Stimulated activated memory B cell treated with anti-CD40 and anti-IgM and Interleukin-4, amounts not matched to agents 10 μg/mL and 1 μg/mL and 100 μg/mL, for 72 hours (primary cell): ENCODE measurements around the gene WASL.
"Not testable (repeated sequence)": the region's sequence is repeated elsewhere in the genome, so short reads cannot be mapped to it uniquely, and the experiment has no call there.

Source experiments
- ATAC-seq: fragments of 150-1000 bp; cut with Tn5 transposase; 2 replicates; pipeline ENCODE4 v1.10.0; 2021
- H3K27ac Mint-ChIP-seq: one replicate; pipeline ENCODE4 v1.8.0; 2022; ENCODE audit warnings: mild to moderate bottlenecking, mixed read lengths
- H3K27me3 Mint-ChIP-seq: one replicate; pipeline ENCODE4 v1.8.0; 2022; ENCODE audit warnings: mixed read lengths
- H3K36me3 Mint-ChIP-seq: one replicate; pipeline ENCODE4 v1.8.0; 2022; ENCODE audit warnings: mixed read lengths
- H3K4me1 Mint-ChIP-seq: one replicate; pipeline ENCODE4 v1.8.0; 2022; ENCODE audit warnings: mixed read lengths
- H3K4me3 Mint-ChIP-seq: one replicate; pipeline ENCODE4 v1.8.0; 2022; ENCODE audit warnings: mild to moderate bottlenecking, moderate library complexity, mixed read lengths
- H3K9me3 Mint-ChIP-seq: one replicate; pipeline ENCODE4 v1.8.0; 2022; ENCODE audit warnings: mixed read lengths

Gene WASL

DNA sequence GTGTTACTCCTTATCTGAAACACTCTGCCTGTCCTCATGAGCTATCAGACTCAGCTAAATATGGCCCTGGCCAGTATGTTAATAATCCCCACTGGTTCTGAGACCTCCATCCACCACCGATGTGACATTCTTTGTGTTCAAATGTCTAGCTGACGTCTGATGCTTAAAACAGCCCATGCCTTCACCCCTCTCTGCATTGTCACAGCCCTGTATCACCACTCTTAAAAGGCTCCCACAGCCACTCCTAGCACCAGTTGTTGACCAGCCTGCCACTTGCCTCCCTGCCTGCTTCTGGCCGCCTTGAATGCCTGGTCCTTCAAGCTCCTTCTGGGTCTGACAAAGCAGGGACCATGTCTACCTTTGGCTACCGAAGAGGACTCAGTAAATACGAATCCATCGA is 93.2 kb downstream of the WASL start, which contains the start of gene LMOD2:
LMOD2 (plus strand) TSS at position 253 of the 400 bp plus-strand sequence; CDS start at position 351, 98 bp downstream.
- ATAC-seq = no peak
- H3K4me1 Mint-ChIP-seq = no peaks in the 10 kb centered on the region
- H3K27ac Mint-ChIP-seq = no peak within 1 kb of the TSS
- H3K9me3 Mint-ChIP-seq = no peaks in the 10 kb centered on the region
- no peaks in the 10 kb centered on the region for H3K36me3 Mint-ChIP-seq
- peaks cover 18% of the 10 kb centered on the region for H3K27me3 Mint-ChIP-seq
- no peak within 1 kb of the TSS for H3K4me3 Mint-ChIP-seq

DNA sequence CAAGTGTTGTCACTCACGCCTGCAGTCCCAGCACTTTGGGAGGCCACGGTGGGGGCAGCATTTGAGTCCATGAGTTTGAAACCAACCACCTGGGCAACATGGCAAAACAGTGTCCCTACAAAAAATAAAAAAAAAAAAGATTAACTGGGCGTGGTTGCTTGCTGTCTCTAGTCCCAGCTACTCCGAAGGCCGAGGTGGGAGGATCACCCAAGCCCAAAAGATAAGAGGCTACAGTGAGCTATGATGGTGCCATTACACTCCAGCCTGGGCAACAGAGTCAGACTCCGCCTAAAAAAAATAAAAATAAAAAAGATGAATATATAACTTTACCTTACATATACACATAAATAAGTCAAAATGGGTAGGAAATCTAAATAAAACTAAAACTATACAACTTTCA is 95.6 kb downstream of the WASL start:
- no peaks in the 10 kb centered on the region for H3K9me3 Mint-ChIP-seq
- H3K4me3 Mint-ChIP-seq = no peak overlapping the region
- H3K27me3 Mint-ChIP-seq = no peaks in the 10 kb centered on the region
- no peak overlapping the region for H3K27ac Mint-ChIP-seq
- no peak for ATAC-seq
- no peaks in the 10 kb centered on the region for H3K4me1 Mint-ChIP-seq
- H3K36me3 Mint-ChIP-seq = no peaks in the 10 kb centered on the region

DNA sequence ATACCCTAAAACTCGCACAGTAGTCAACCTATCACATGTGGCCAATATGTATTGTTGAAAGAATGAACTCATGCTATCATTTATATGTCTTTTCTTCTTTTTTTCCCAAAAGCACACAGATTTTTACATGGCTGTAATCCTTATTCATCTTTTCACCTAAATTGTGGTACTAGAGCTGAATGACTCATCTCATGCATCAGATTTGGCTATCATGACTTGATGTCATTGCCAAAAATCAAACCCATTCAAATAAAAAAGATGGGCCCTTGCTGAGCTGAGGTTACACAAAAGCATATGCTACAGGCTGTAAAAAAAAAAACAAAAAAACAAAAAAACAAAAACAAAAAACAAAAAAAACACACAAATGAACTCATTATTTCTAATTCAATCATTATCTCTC is 96.4 kb downstream of the WASL start:
- Mint-ChIP-seq H3K36me3 (no peaks in the 10 kb centered on the region), H3K27me3 (no peaks in the 10 kb centered on the region), H3K9me3 (no peaks in the 10 kb centered on the region), H3K27ac (no peak overlapping the region), H3K4me3 (no peak overlapping the region), H3K4me1 (no peaks in the 10 kb centered on the region)
- no peak for ATAC-seq

DNA sequence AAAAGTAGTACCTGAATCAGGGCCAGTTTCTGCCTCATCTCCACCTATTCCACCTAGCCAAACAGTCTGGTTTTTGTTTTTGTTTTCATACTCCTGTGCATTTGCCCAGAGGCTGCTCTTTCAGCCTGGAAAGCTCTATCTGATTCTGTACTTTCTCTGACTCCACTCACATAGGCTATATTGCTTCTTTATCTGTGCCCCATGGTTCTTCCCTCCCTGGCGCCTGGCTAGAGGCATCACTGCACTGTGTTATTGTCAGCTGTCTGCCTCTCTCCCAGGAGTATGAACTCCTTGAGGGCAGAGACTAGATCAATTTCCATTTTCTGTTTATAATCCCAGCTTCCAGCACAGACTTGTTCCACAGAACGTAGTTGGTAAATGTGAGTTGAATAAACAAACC is 98.2 kb downstream of the WASL start:
- Mint-ChIP-seq H3K9me3 (no peaks in the 10 kb centered on the region), H3K27ac (no peak overlapping the region), H3K4me3 (no peak overlapping the region), H3K36me3 (no peaks in the 10 kb centered on the region), H3K27me3 (no peaks in the 10 kb centered on the region), H3K4me1 (no peaks in the 10 kb centered on the region)
- ATAC-seq = no peak

DNA sequence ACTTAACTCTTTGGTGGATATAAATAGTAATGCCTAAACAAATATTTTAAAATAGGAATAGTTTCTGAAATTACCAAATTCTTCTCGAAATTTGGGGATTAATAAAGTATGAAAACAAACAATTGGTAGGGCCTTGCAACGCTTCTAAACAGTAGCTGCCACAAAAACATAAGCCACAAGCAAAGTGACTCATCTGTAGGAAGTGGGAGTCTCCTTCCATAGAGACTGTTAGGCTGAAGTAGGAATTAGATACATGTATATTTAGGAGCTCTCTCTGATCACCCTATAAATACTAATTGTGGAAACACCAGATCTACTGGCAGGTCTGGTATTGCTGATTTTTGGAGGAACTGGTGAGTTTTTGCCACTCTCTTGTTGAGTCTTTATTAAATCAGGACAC is 98.8 kb downstream of the WASL start:
- H3K27ac Mint-ChIP-seq = no peak overlapping the region
- H3K9me3 Mint-ChIP-seq = no peaks in the 10 kb centered on the region
- ATAC-seq = no peak
- H3K4me1 Mint-ChIP-seq = no peaks in the 10 kb centered on the region
- no peaks in the 10 kb centered on the region for H3K36me3 Mint-ChIP-seq
- H3K4me3 Mint-ChIP-seq = no peak overlapping the region
- no peaks in the 10 kb centered on the region for H3K27me3 Mint-ChIP-seq

DNA sequence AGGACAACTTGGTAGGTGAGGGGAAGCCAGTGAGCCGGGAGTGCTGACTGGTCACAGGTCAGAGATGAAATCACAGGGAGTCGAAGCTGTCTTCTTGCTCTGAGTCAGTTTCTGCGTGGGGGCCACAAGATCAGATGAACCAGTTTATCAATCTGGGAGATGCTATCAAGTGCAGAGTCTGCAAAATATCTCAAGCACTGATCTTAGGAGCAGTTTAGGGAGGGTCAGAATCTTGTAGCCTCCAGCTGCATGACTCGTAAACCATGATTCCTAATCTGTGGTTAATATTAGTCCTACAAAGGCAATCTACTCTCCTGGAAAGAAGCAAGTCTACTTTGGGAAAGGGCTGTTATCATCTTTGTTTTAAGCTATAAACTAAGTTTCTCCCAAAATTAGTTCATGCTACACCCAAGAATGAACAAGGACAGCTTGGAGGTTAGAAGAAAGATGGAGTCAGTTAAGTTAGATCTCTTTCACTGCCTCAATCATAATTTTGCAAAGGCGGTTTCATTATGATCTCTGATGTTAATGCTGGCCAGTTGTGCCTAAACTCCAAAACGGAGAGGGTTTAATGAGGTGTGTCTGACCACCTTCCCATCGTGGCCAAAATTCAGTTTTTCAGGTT is 101.6 kb downstream of the WASL start:
- Mint-ChIP-seq H3K9me3 (no peaks in the 10 kb centered on the region), H3K4me1 (no peaks in the 10 kb centered on the region), H3K4me3 (no peak overlapping the region), H3K27ac (no peak overlapping the region), H3K36me3 (no peaks in the 10 kb centered on the region), H3K27me3 (no peaks in the 10 kb centered on the region)
- no peak for ATAC-seq

DNA sequence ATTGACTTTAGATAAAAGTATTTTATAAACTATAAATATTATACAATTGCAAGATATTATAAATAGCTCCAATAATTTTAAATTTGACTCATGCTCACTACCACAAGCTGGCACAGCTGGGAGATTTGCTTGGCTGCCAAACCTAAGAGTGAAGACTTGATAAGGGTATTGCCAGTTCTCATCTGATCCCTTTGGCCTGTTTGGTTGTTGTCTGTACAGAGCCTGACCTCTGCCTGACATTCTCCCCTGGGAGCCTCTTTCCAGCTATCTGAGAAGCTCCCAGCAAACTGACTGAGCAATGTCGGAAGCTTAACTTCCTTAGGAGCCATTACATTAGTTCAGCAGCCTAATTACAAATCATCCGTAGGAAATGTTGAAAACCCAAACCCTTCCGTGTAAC is 103.3 kb downstream of the WASL start:
- no peak overlapping the region for H3K27ac Mint-ChIP-seq
- no peak overlapping the region for H3K4me3 Mint-ChIP-seq
- H3K36me3 Mint-ChIP-seq = no peaks in the 10 kb centered on the region
- no peaks in the 10 kb centered on the region for H3K9me3 Mint-ChIP-seq
- ATAC-seq = no peak
- H3K27me3 Mint-ChIP-seq = peaks cover 8% of the 10 kb centered on the region
- no peaks in the 10 kb centered on the region for H3K4me1 Mint-ChIP-seq

DNA sequence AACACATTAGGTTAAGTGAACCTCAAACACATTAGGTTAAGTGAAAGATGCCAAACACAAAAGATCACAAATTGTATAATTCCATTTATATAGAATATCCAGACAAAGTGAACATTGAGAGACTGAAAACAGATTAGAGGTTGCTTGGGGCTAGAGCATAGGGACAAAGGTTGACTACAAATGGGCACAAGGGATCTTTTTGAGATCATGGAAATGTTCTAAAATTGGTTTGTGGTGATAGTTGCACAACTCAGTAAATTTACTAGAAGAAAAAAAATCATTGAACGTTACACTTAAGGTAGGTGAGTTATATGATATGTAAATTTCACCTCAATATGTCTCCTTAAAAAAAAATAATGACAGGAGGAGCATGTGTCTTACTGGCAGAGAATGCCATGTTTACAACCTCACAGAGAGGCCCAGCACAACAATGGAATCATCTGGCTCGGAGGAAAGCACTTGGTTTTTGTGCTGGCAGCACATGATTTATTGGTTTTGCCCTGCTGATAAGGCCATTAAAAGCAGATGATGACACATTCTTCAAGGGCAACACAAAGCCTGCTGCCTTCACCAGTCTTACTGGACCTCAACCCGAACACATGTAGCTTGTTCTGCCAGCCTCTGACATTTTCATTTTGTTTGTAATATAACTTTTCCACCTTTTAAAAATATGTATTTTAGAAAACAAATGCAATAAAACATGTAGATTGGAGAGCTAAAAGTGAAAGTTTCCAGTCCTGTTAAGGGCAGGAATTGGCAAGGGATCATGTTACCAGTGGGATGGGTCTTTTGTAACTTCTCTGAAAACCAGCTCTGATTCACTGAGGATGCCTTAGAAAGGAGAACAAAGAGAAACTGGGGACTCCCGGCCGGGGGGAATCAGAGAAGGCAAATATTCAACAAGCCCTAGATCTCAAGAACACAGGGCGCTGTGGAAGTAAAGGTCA is 105.0 kb downstream of the WASL start:
- Mint-ChIP-seq H3K27ac (no peak overlapping the region), H3K27me3 (peaks cover 17% of the 10 kb centered on the region), H3K9me3 (peaks cover 2% of the 10 kb centered on the region), H3K36me3 (no peaks in the 10 kb centered on the region), H3K4me1 (no peaks in the 10 kb centered on the region), H3K4me3 (no peak overlapping the region)
- no peak for ATAC-seq

DNA sequence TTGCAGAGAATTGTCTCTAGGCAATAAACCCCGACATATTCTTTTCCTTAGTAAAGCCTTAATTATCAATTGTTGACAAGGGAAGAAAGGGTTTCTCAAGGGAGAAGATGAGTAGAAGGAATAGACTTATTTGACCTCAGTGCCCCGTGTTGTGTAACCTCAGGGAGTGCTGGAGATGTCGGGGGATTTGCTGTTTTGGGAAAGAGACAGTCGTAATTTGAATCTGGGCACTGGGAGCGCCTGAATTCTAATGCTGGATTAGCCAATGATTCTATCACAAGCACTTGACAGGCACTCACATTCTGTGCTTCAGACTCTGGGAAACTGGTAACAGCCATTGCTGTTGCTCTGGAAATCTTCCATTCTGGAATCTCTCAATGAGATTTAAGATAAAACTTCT is 106.9 kb downstream of the WASL start:
- H3K27me3 Mint-ChIP-seq = peaks cover 35% of the 10 kb centered on the region
- no peaks in the 10 kb centered on the region for H3K36me3 Mint-ChIP-seq
- H3K4me3 Mint-ChIP-seq = no peak overlapping the region
- no peak for ATAC-seq
- no peak overlapping the region for H3K27ac Mint-ChIP-seq
- H3K9me3 Mint-ChIP-seq = peaks cover 2% of the 10 kb centered on the region
- no peaks in the 10 kb centered on the region for H3K4me1 Mint-ChIP-seq

DNA sequence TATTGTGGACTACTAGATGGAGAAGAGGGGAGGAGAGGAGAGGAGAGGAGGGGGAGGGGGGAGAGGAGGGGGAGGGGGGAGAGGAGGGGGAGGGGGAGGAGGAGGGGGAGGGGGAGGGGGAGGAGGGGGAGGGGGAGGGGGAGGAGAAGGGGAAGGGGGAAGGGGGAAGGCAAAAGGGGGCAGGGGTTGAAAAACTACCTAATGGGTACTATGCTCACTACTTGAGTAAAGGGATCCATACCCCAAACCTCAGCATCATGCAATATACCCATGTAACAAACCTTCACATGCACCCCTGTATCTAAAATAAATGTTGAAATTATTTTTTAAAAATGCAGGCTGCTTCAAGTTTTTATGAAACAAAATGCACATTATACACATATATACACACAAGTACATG is 108.2 kb downstream of the WASL start:
- Mint-ChIP-seq H3K27me3 (peaks cover 35% of the 10 kb centered on the region), H3K4me3 (no peak overlapping the region), H3K9me3 (peaks cover 2% of the 10 kb centered on the region), H3K4me1 (no peaks in the 10 kb centered on the region), H3K27ac (no peak overlapping the region), H3K36me3 (no peaks in the 10 kb centered on the region)
- no peak for ATAC-seq

DNA sequence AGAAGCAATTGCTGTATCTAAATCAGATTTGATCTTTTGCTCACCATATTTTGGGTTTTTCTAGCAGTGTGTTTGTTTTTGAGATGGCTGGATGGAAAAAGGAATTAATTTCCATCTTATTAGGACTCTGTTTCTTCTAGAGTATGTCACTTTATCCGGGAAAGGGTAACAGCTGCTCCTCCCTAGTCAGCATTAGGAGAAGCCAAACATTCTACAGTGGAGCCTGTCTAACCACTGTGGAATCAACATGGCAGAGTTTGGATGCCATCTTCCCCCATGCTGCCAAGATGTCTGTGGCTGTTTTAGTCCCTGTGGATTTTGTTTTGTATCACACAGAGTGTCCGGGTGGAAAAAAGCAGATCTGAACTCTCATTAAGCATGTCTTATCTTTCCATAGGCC is 109.2 kb downstream of the WASL start:
- no peaks in the 10 kb centered on the region for H3K36me3 Mint-ChIP-seq

DNA sequence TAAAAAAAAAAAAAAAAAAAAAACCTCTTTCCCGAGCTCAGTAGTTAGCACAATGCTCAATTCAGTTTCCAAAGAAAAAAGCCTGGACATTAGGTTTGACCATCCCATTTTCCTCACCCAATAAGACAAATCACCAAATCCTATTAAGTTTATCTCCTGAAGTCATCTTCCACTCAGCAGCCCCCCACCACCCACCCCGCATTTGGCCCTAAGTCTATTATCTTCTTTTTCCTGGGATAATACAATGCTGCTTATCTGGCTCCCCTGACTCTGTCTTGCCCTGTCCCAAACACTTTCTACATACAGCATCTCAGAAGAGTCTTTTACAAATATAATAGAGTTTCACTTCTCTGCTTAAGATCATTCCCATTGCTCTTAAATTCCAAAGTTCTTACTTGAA is 110.9 kb downstream of the WASL start:
- H3K36me3 Mint-ChIP-seq = no peaks in the 10 kb centered on the region
- H3K9me3 Mint-ChIP-seq = peaks cover 2% of the 10 kb centered on the region
- H3K4me3 Mint-ChIP-seq = no peak overlapping the region
- peaks cover 35% of the 10 kb centered on the region for H3K27me3 Mint-ChIP-seq
- no peaks in the 10 kb centered on the region for H3K4me1 Mint-ChIP-seq
- no peak overlapping the region for H3K27ac Mint-ChIP-seq
- peak; percentile 14 for ATAC-seq

More for the DNA sequence above, 109.2 kb downstream of the WASL start:
- ATAC-seq = no peak
- H3K27me3 Mint-ChIP-seq = peaks cover 35% of the 10 kb centered on the region
- peaks cover 2% of the 10 kb centered on the region for H3K9me3 Mint-ChIP-seq
- H3K27ac Mint-ChIP-seq = no peak overlapping the region
- no peaks in the 10 kb centered on the region for H3K4me1 Mint-ChIP-seq
- no peak overlapping the region for H3K4me3 Mint-ChIP-seq

DNA sequence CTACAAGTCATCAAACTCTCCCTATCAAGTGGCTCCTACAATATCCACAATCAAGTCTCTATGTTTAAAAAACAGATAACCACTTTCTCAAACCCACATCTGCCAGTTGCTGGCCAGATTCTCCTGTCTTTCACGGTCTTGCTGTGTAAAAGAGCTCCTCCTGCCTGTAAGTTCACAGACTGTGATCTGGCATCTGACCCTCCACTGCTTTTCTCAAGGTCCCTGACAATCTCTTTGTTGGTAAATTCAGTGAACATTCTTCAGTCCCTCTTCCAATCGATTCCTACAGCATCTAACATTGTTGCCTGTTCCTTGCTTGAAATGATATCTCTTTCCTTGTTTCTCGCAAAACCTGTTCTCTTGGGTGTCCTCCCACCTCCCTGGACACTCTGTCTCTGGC is 111.6 kb downstream of the WASL start:
- Mint-ChIP-seq H3K27ac (no peak overlapping the region), H3K4me3 (no peak overlapping the region), H3K36me3 (no peaks in the 10 kb centered on the region), H3K9me3 (peaks cover 2% of the 10 kb centered on the region), H3K27me3 (peaks cover 35% of the 10 kb centered on the region), H3K4me1 (no peaks in the 10 kb centered on the region)
- ATAC-seq = no peak

DNA sequence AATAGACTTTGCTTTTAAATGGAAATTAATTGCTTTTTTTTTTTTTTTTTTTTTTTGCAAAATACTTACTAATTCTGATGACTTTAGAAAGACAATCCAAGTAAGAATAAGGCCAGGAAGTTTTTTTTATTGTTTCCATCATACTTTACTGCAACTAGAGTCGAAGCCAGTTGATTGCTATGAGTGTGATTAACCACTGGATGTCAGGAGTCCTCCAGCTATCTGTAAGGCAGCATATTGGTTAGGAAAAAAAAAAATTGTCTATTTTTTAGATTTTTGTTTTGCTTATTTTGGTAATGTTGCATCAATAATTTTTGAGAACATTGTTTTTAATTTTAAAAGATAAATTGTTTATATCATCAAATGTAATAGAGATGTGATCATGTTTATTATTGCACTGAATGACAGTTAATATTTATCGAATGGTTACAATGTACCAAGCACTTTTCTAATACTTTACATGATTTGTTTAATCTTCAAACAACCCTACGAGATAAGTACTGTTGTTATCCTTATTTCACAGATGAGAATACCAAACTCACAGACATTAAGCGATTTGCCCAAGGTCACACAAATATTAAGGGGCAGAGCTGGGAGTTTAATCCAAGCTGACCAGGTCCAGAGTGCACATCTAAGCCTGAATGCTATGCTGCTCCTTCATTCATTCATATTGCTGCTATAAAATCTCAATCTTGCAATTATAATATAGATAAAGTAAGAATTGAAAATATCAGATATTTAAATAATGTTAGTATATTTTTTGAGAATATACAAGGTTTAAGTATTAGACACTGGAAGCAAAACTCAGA is 113.0 kb downstream of the WASL start:
- peak; percentile 57 for ATAC-seq
- Mint-ChIP-seq H3K36me3 (no peaks in the 10 kb centered on the region), H3K27ac (no peak overlapping the region)

DNA sequence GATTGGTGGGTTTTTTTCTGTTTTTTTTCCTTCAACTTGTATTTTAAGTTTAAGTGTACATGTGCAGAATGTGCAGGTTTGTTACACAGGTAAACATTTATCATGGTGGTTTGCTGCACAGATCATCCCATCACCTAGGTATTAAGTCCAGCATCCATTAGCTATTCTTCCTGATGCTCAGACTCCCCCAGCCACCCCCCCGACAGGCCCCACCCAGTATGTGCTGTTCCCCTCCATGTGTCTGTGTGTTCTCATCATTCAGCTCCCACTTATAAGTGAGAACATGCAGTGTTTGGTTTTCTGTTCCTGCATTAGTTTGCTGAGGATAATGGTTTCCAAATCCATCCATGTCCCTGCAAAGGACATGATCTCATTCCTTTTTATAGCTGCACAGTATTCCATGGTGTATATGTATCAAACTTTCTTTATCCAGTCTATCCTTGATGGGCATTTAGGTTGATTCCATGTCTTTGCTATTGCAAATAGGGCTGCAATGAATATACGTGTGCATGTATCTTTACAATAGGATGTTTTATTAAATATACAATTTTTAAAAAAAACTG is 114.7 kb downstream of the WASL start:
- not testable (repeated sequence) for H3K27ac Mint-ChIP-seq, H3K4me1 Mint-ChIP-seq, ATAC-seq, H3K36me3 Mint-ChIP-seq, H3K9me3 Mint-ChIP-seq, H3K4me3 Mint-ChIP-seq
- peaks cover 29% of the 10 kb centered on the region for H3K27me3 Mint-ChIP-seq

More for the DNA sequence above, 113.0 kb downstream of the WASL start:
- Mint-ChIP-seq H3K9me3 (peaks cover 2% of the 10 kb centered on the region), H3K27me3 (peaks cover 38% of the 10 kb centered on the region), H3K4me3 (no peak overlapping the region), H3K4me1 (no peaks in the 10 kb centered on the region)
